Panc1 (cell line): ENCODE results near the gene HSF2.

ENCODE experiments used
- SIN3A ChIP-seq: IDR thresholded peaks from 2 replicates; pipeline ENCODE4 v1.6.1; 2012; ENCODE audit warnings: low read depth, mild to moderate bottlenecking, low read length, moderate library complexity, borderline replicate concordance; ENCODE audit not compliant: insufficient read depth
- TCF7L2 ChIP-seq: IDR thresholded peaks from 2 replicates; pipeline ENCODE4 v1.6.1; 2011; ENCODE audit warnings: mild to moderate bottlenecking, low read depth, low read length, inconsistent platforms
- TF ChIP-seq, protein P1 (sequence below): fragments of 450-650 bp; IDR thresholded peaks from 2 replicates; pipeline ENCODE4 v1.5.1; 2017; ENCODE audit warnings: mild to moderate bottlenecking
- TF ChIP-seq, protein P2 (sequence below), 2 experiments: IDR thresholded peaks; 2 replicates each; pipeline ENCODE4 v1.6.1; 2011 to 2012; ENCODE audit warnings: low read depth in 2 of 2, control low read depth in 1 of 2, low read length in 1 of 2, mild to moderate bottlenecking in 1 of 2, moderate library complexity in 1 of 2; ENCODE audit not compliant: insufficient read depth in 1 of 2

DNA sequence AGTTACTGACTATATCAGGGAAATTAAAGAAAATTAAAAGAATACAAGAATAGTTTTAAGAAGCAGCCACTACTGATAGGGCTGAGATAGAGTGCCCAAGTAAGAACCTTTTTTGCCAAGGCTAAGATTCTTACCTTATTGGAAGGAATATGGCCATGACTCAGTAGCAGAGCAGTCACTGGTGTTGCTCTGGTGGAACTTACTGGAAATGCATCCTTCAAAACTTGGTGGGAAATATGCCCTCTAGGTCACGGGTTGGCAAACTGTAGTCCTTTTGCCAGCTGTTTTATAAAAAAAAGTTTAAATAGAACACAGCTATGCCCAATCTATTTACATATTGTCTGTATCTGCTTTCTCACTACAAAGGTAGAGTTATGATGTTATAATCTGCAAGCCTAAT, 6.0 kb downstream of the HSF2 start:
- TF ChIP-seq, protein P1, sequence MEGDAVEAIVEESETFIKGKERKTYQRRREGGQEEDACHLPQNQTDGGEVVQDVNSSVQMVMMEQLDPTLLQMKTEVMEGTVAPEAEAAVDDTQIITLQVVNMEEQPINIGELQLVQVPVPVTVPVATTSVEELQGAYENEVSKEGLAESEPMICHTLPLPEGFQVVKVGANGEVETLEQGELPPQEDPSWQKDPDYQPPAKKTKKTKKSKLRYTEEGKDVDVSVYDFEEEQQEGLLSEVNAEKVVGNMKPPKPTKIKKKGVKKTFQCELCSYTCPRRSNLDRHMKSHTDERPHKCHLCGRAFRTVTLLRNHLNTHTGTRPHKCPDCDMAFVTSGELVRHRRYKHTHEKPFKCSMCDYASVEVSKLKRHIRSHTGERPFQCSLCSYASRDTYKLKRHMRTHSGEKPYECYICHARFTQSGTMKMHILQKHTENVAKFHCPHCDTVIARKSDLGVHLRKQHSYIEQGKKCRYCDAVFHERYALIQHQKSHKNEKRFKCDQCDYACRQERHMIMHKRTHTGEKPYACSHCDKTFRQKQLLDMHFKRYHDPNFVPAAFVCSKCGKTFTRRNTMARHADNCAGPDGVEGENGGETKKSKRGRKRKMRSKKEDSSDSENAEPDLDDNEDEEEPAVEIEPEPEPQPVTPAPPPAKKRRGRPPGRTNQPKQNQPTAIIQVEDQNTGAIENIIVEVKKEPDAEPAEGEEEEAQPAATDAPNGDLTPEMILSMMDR: no peak; the same call in 1 of the 2 replicates
- TF ChIP-seq, protein P2, sequence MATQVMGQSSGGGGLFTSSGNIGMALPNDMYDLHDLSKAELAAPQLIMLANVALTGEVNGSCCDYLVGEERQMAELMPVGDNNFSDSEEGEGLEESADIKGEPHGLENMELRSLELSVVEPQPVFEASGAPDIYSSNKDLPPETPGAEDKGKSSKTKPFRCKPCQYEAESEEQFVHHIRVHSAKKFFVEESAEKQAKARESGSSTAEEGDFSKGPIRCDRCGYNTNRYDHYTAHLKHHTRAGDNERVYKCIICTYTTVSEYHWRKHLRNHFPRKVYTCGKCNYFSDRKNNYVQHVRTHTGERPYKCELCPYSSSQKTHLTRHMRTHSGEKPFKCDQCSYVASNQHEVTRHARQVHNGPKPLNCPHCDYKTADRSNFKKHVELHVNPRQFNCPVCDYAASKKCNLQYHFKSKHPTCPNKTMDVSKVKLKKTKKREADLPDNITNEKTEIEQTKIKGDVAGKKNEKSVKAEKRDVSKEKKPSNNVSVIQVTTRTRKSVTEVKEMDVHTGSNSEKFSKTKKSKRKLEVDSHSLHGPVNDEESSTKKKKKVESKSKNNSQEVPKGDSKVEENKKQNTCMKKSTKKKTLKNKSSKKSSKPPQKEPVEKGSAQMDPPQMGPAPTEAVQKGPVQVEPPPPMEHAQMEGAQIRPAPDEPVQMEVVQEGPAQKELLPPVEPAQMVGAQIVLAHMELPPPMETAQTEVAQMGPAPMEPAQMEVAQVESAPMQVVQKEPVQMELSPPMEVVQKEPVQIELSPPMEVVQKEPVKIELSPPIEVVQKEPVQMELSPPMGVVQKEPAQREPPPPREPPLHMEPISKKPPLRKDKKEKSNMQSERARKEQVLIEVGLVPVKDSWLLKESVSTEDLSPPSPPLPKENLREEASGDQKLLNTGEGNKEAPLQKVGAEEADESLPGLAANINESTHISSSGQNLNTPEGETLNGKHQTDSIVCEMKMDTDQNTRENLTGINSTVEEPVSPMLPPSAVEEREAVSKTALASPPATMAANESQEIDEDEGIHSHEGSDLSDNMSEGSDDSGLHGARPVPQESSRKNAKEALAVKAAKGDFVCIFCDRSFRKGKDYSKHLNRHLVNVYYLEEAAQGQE (IDR thresholded peaks at IDR 0.05; ENCODE audit: insufficient read depth in 1 of 2, low read depth in 2 of 2, low read length in 1 of 2): no peak
- TF ChIP-seq SIN3A (no peak), TCF7L2 (no peak)
